Right forelimb (tissue), 1 donor: ENCODE measurements around the gene BANF1.
"Not testable (repeated sequence)": the region's sequence is repeated elsewhere in the genome, so short reads cannot be mapped to it uniquely, and the experiment has no call there.

Experiments used
- DNase-seq: peaks from one replicate; pipeline ENCODE4 v3.0.0-alpha.2; 2018

Gene BANF1

DNA sequence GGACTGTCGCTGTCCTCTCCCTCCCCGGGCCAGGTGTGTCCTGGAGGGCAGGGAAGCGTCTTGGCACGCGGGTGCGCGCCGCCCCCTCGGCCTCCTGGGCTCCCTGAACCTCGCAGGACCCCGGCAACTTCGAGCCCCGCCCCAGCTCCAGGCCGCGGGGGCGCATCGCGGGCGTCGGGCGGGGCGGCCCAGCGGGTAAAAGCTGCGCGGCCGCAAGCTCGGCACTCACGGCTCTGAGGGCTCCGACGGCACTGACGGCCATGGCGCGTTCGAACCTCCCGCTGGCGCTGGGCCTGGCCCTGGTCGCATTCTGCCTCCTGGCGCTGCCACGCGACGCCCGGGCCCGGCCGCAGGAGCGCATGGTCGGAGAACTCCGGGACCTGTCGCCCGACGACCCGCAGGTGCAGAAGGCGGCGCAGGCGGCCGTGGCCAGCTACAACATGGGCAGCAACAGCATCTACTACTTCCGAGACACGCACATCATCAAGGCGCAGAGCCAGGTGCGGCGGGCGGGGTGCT, 9.5 kb downstream of the BANF1 start, which contains the start of gene CST6:
TSS of gene CST6 (plus strand) at position 224 of the 519 bp plus-strand sequence. CDS start at position 261, 37 bp downstream.
- no peak for DNase-seq

DNA sequence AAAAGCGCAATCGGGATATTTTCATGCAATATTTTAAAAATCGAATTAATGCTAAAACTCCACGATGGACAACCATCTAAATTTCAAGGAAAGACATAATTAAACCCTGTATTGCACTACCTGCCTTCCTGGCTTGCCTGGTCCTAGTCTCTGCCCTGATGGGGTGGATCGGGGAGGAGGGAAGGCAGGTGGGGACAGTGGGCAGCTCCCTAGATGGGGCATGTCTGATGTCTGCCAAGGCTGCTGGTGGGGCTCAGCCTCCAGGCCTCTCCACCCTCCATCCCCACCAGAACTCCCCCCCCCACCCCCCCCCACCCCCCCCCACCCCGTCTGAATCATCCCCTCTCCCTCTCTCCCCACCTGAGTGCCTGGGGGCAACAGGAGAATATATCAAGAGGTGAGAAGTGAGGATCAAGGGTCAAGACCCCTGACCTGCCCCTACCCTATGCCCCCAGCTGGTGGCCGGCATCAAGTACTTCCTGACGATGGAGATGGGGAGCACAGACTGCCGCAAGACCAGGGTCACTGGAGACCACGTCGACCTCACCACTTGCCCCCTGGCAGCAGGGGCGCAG, 10.2 kb downstream of the BANF1 start:
- no peak for DNase-seq

- no peak for DNase-seq
Measured at GRCh38 chr11:66012946-66013761, 10.9 kb downstream of the BANF1 start.

- no peak for DNase-seq
Measured at GRCh38 chr11:66013762-66014100, 11.4 kb downstream of the BANF1 start.

GRCh38 chr11:66014804-66015453, 12.6 kb downstream of the BANF1 start:
- DNase-seq = no peak

- DNase-seq = no peak
Measured at GRCh38 chr11:66015454-66015881, 13.2 kb downstream of the BANF1 start.

DNA sequence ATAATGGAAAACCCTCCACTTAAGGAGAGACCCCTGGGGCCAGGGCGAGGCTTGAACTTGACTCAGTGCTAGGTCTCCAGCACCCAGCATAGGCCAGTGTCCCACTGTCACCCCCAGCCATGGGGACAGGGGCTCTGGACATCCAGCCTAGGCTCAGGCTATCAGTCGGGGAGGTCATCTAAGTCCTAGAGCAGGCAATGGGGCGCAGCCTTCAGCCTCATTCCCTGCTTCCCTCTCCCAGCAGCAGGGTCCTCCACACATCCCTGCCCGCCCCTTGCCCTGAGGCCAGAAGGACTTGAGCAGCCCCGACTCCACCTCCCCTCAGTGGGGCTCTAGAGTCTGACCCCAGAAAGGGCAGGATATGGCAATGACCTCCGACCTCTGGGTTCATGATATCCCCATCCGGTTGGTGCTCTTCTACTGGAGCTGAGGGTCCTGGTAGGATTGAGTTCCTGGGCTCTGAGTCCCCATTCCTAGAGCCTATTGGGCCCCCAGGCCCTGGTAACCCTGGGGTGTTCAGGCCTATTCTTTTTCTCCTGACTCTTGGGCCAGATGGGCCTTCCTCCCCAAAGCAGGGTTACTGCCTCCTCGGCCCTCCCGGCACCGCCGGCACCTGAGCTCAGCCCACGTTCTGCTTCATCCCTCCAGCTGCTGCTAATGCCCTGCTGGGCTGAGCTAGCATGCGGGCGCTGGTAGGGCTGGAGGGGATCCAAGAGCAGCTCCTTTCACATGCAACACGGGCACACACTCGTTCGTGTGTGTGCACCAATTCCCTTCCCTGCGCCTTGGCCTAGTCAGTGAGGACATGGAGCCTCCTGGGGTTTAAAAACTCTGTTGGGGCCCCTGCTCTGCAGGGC, 13.9 kb downstream of the BANF1 start:
- no peak for DNase-seq

DNA sequence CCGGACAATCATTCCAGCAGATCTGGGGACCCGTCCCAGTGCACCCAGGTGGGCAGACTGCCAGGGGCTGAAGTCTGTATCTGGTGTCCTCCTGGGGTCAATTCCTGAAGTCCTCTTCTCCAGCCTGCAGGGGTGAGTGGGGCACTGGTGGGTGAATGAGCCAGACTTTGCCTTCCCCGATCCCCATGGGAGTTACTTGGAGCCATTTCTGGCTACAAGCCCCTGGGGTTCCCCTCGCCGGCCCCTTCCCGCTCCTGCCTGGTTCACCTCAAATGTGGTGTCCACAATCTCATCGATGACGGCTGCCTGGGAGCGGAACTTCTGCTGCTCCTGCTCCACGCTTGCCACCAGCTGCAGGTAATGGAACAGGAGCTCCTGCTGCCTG, 14.5 kb downstream of the BANF1 start:
- no peak for DNase-seq

GRCh38 chr11:66017321-66017720, 15.0 kb downstream of the BANF1 start:
- no peak for DNase-seq

DNA sequence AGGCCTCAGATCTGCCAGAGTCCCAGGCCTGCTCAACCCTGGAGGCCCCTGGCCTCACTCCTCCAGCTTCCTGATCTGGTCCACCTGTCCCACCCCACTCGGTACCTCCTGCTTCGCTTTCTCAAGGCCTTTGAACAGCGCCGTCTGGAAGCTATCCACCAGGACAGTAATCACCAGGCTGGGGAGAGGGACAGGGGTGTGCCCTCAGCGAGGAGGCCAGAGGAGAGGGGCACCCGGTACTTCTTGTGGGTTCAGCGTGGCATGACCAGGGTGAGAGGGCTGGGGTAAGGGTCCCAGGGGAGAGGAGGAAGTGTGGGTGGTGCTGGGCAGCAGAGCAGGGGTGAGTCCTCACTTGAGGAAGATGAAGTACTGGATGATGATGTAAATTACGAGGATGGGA, 17.9 kb downstream of the BANF1 start:
- DNase-seq = no peak

- no peak for DNase-seq
Measured at GRCh38 chr11:66020618-66021357, 18.5 kb downstream of the BANF1 start.

- peak; percentile 81 for DNase-seq
Measured at GRCh38 chr11:66022401-66023185, 20.3 kb downstream of the BANF1 start.

GRCh38 chr11:66023186-66023440, 20.8 kb downstream of the BANF1 start:
- not testable (repeated sequence) for DNase-seq

GRCh38 chr11:66026017-66026529, 23.8 kb downstream of the BANF1 start, which contains the start of gene CATSPER1:
Gene CATSPER1 (minus strand): TSS chr11:66026479. CDS start chr11:66026379, 100 bp downstream.
- no peak for DNase-seq

GRCh38 chr11:66032957-66033735, 30.8 kb downstream of the BANF1 start:
- DNase-seq = no peak

- no peak for DNase-seq
Measured at GRCh38 chr11:66035653-66036333, 33.5 kb downstream of the BANF1 start.

- DNase-seq = no peak
Measured at GRCh38 chr11:66036334-66036710, 34.0 kb downstream of the BANF1 start.

- DNase-seq = no peak
Measured at GRCh38 chr11:66037327-66037726, 35.0 kb downstream of the BANF1 start.

DNA sequence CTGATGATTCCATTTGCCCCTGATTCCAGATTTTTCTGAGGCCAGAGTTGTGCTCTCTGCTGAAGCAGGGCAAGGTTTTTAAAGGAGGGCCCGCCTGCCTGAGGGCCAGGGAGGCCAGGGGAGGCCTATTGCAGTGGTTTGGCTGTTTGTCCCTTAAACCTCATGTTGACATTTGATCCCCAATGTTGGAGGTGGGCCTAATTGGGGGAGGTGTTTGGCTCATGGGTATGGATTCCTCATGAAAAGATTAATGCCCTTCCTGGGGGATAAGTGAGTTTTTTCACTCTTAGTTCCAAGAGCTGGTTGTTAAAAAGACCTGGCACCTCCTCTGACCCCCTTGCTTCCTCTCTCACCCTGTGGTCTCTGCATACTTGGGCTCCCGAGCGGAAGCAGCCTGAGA, 37.5 kb downstream of the BANF1 start:
- DNase-seq = no peak
